ENCODE results near the gene SEZ6. TPM values are rescaled to one million over a fixed set of nuclear protein-coding genes. Genes with fewer than 3 reads are reported as not detected.

The SEZ6 gene
- total RNA-seq, 1 experiment from 2014 or later: not detected

DNA sequence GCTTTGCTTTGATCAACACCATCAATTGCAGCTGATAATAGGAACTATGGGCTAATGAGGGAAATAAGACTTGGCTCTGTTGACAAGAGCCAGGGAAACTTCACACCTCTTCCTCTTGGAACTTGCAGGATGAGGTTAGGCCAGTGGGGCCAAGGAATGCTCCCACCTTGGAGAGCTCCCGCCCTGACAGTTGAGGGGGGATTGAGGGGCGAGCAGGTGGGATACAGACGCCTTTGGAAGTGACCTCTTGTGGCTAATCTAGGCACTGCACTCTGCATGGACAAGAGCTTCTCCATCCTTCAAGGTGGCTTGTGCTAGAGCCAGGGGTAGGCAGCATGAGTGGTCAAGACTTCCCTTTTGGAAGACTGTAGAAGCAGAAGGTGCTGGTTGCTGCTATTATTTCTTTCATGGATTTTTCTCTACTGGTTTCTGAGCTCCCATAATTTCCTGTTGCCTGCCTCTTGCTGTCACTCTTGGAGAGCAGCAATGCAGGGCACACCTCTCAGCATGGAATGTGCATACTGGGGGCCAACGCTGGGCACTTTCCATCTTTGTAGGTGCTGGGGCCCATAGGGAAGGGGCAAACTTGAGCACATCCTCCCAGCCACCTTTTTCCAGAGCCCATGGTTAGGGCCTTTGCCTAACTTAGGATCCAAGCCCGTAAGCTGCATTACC lies 52.3 kb downstream of the SEZ6 start:
- DNase-seq (peak; percentile 54), ATAC-seq (no peak)
- no peak overlapping the region for H3K4me2 ChIP-seq (ENCODE audit: low read length)
- no peaks in the 10 kb centered on the region for H4K20me1 ChIP-seq (ENCODE audit: low read length)
- BruUV-seq (replicated peaks): no TSS peak
- peaks cover 13% of the 10 kb centered on the region; the same call in 1 of the 2 replicates for H3K4me1 ChIP-seq (ENCODE audit: insufficient read depth, low read length)
- CTCF ChIA-PET: interaction anchor here (0.6 kb wide), 2 partner anchors 26 to 204 kb away, joined by 3 to 4 read pairs; no protein-coding TSS in a partner anchor
- no peak overlapping the region for H3K9ac ChIP-seq (ENCODE audit: low read length)
- no peak for TF ChIP-seq EZH2 (IDR thresholded peaks at IDR 0.05; ENCODE audit: low read length, unreplicated experiment)
- TF ChIP-seq, protein P1, sequence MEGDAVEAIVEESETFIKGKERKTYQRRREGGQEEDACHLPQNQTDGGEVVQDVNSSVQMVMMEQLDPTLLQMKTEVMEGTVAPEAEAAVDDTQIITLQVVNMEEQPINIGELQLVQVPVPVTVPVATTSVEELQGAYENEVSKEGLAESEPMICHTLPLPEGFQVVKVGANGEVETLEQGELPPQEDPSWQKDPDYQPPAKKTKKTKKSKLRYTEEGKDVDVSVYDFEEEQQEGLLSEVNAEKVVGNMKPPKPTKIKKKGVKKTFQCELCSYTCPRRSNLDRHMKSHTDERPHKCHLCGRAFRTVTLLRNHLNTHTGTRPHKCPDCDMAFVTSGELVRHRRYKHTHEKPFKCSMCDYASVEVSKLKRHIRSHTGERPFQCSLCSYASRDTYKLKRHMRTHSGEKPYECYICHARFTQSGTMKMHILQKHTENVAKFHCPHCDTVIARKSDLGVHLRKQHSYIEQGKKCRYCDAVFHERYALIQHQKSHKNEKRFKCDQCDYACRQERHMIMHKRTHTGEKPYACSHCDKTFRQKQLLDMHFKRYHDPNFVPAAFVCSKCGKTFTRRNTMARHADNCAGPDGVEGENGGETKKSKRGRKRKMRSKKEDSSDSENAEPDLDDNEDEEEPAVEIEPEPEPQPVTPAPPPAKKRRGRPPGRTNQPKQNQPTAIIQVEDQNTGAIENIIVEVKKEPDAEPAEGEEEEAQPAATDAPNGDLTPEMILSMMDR (conservative IDR thresholded peaks at IDR 0.05; ENCODE audit: low read depth, low read length): peak; percentile 74
- H3K27ac ChIP-seq (ENCODE audit: low read length): no peak overlapping the region
- POLR2A ChIA-PET (ENCODE audit: unreplicated experiment): no interaction called here
- H3K36me3 ChIP-seq (ENCODE audit: low read depth, low read length): no peaks in the 10 kb centered on the region
- no peaks in the 10 kb centered on the region for H3K27me3 ChIP-seq (ENCODE audit: low read length)
- intact Hi-C loops (cut with micrococcal nuclease): loop anchor here (2.0 kb wide), 1 partner anchor 227 kb away; the partner anchor contains the start of gene TLCD1
- H3K79me2 ChIP-seq (ENCODE audit: low read length): peaks cover 23% of the 10 kb centered on the region
- no peaks in the 10 kb centered on the region for H3K9me2 ChIP-seq (replicated peaks; ENCODE audit: low read length)
- H2AFZ ChIP-seq (ENCODE audit: low read length): no peak overlapping the region
- no peak overlapping the region for H3K4me3 ChIP-seq (ENCODE audit: low read length)
- H3F3A ChIP-seq (ENCODE audit: low read length, unreplicated experiment): no peaks in the 10 kb centered on the region
- H3K9me3 ChIP-seq (ENCODE audit: low read length): no peaks in the 10 kb centered on the region

DNA sequence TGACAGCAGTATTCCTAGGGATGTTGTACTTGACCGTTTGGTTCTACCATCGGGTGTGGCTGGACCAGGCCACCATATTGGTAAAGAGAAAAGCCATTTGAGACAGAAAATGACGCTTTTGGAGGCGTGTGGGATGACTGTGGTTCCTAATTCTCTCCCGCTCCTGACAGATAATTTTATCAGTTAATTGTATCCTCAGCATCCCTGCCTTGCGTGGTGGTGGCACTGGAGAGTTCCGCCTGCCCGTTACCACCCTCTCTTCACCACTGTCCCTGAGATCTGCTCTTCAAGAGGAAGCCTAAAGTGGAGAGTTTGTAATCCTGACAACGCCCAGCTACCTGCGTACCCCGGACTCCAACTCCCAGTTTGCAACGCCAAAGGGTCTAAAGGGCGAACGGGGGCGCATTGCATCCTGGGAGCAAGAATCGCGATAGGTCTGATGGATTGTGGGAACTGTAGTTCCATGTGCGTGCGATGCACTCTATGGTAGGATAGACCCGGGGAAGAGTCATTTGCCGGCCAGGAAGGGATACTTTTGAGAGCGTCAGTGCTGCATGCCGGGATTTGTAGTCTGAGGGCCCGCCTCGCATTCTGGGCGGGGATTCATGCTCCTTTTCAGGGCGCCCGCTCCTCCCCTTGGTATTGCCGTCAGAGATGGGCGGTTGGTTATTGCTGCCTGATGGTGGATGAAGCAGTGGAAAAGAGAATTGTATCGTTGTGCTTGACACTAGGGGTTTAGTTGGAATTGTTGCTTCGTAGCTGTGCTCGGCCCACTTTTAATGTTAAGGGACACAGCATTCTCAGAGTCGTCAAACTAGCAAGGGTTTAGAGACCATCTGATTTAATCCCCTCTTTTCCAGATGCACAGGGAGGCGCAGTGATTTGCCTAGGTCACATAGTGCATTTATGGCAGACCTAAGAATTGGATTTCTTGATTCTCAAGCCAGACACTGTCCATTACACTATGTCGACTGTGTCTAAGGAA lies 53.5 kb downstream of the SEZ6 start:
- peak overlapping the region; percentile 82 for H3K4me3 ChIP-seq (ENCODE audit: low read length)
- no peaks in the 10 kb centered on the region for H3K27me3 ChIP-seq (ENCODE audit: low read length)
- ChIA-PET CTCF (interaction anchor here (0.9 to 1.2 kb wide), 3 partner anchors 55 to 226 kb away, joined by 3 to 6 read pairs (median 5); partner anchors contain the start of genes FLOT2 and TLCD1), POLR2A (ENCODE audit: unreplicated experiment) (interaction anchor here (0.6 to 1.0 kb wide), 5 partner anchors 12 to 440 kb away, joined by 3 to 12 read pairs (median 4); partner anchors contain the start of gene RPL23A)
- peak overlapping the region; percentile 90 for H2AFZ ChIP-seq (ENCODE audit: low read length)
- no peaks in the 10 kb centered on the region for H4K20me1 ChIP-seq (ENCODE audit: low read length)
- peak; percentile 77 for ATAC-seq
- intact Hi-C loops (cut with micrococcal nuclease): loop anchor here (2.0 kb wide), 1 partner anchor 225 kb away; the partner anchor contains the start of gene TLCD1
- BruUV-seq (replicated peaks): TSS peak; percentile 94
- H3K9ac ChIP-seq (ENCODE audit: low read length): peak overlapping the region; percentile 96
- DNase-seq: peak; percentile 97
- peak overlapping the region; percentile 97 for H3K27ac ChIP-seq (ENCODE audit: low read length)
- peak overlapping the region; percentile 100 for H3K4me2 ChIP-seq (ENCODE audit: low read length)
- H3K4me1 ChIP-seq (ENCODE audit: insufficient read depth, low read length): peaks cover 22% of the 10 kb centered on the region
- peaks cover 36% of the 10 kb centered on the region for H3K79me2 ChIP-seq (ENCODE audit: low read length)
- no peaks in the 10 kb centered on the region for H3K9me2 ChIP-seq (replicated peaks; ENCODE audit: low read length)
- no peaks in the 10 kb centered on the region for H3K36me3 ChIP-seq (ENCODE audit: low read depth, low read length)
- H3K9me3 ChIP-seq (ENCODE audit: low read length): no peaks in the 10 kb centered on the region
- no peaks in the 10 kb centered on the region for H3F3A ChIP-seq (ENCODE audit: low read length, unreplicated experiment)
- TF ChIP-seq EZH2 (IDR thresholded peaks at IDR 0.05; ENCODE audit: low read length, unreplicated experiment) (no peak), EZH2phosphoT487 (IDR thresholded peaks at IDR 0.05; ENCODE audit: borderline replicate concordance, low read length) (no peak)
- TF ChIP-seq, protein P1 (conservative IDR thresholded peaks at IDR 0.05; ENCODE audit: low read depth, low read length): no peak
